Measurements from ENCODE around the gene L1CAM.

DNA sequence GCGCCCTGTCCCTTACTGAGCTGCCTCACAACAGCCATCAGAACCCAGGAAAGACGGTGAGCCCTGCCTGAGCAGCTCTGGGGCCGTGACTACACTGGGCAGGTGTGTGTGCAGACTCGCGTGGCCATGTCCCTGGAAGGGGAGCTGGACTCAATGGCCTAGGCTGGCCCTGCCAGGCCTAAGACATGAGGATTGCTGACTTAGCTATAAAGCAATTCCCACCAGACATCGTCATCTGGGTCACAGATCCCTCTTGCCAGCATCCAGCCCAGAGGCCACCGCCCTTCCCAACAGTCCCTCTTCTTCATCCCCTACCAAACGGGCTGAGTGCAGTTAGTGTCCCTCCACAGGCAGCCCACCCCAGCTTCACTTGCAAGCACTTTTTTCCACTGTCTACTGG is 45.2 kb upstream of the L1CAM start:
- TF ChIP-seq, protein P1, sequence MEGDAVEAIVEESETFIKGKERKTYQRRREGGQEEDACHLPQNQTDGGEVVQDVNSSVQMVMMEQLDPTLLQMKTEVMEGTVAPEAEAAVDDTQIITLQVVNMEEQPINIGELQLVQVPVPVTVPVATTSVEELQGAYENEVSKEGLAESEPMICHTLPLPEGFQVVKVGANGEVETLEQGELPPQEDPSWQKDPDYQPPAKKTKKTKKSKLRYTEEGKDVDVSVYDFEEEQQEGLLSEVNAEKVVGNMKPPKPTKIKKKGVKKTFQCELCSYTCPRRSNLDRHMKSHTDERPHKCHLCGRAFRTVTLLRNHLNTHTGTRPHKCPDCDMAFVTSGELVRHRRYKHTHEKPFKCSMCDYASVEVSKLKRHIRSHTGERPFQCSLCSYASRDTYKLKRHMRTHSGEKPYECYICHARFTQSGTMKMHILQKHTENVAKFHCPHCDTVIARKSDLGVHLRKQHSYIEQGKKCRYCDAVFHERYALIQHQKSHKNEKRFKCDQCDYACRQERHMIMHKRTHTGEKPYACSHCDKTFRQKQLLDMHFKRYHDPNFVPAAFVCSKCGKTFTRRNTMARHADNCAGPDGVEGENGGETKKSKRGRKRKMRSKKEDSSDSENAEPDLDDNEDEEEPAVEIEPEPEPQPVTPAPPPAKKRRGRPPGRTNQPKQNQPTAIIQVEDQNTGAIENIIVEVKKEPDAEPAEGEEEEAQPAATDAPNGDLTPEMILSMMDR (IDR thresholded peaks at IDR 0.05), result no peak
- TF ChIP-seq, protein P2, sequence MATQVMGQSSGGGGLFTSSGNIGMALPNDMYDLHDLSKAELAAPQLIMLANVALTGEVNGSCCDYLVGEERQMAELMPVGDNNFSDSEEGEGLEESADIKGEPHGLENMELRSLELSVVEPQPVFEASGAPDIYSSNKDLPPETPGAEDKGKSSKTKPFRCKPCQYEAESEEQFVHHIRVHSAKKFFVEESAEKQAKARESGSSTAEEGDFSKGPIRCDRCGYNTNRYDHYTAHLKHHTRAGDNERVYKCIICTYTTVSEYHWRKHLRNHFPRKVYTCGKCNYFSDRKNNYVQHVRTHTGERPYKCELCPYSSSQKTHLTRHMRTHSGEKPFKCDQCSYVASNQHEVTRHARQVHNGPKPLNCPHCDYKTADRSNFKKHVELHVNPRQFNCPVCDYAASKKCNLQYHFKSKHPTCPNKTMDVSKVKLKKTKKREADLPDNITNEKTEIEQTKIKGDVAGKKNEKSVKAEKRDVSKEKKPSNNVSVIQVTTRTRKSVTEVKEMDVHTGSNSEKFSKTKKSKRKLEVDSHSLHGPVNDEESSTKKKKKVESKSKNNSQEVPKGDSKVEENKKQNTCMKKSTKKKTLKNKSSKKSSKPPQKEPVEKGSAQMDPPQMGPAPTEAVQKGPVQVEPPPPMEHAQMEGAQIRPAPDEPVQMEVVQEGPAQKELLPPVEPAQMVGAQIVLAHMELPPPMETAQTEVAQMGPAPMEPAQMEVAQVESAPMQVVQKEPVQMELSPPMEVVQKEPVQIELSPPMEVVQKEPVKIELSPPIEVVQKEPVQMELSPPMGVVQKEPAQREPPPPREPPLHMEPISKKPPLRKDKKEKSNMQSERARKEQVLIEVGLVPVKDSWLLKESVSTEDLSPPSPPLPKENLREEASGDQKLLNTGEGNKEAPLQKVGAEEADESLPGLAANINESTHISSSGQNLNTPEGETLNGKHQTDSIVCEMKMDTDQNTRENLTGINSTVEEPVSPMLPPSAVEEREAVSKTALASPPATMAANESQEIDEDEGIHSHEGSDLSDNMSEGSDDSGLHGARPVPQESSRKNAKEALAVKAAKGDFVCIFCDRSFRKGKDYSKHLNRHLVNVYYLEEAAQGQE (IDR thresholded peaks at IDR 0.05; ENCODE audit: insufficient read depth in 1 of 2, low read depth in 2 of 2, low read length in 1 of 2), result no peak
- TF ChIP-seq SIN3A (IDR thresholded peaks at IDR 0.05; ENCODE audit: borderline replicate concordance, insufficient read depth, low read depth, low read length) (no peak), POLR2AphosphoS5 (IDR thresholded peaks at IDR 0.05; ENCODE audit: low read depth, low read length) (no peak), TCF7L2 (IDR thresholded peaks at IDR 0.05; ENCODE audit: low read depth, low read length) (no peak)

Measured in Panc1 (cell line).